ENCODE data around the gene ARHGAP27.
"Not testable (repeated sequence)": the region's sequence is repeated elsewhere in the genome, so short reads cannot be mapped to it uniquely, and the experiment has no call there.

ARHGAP27 gene, protein sequence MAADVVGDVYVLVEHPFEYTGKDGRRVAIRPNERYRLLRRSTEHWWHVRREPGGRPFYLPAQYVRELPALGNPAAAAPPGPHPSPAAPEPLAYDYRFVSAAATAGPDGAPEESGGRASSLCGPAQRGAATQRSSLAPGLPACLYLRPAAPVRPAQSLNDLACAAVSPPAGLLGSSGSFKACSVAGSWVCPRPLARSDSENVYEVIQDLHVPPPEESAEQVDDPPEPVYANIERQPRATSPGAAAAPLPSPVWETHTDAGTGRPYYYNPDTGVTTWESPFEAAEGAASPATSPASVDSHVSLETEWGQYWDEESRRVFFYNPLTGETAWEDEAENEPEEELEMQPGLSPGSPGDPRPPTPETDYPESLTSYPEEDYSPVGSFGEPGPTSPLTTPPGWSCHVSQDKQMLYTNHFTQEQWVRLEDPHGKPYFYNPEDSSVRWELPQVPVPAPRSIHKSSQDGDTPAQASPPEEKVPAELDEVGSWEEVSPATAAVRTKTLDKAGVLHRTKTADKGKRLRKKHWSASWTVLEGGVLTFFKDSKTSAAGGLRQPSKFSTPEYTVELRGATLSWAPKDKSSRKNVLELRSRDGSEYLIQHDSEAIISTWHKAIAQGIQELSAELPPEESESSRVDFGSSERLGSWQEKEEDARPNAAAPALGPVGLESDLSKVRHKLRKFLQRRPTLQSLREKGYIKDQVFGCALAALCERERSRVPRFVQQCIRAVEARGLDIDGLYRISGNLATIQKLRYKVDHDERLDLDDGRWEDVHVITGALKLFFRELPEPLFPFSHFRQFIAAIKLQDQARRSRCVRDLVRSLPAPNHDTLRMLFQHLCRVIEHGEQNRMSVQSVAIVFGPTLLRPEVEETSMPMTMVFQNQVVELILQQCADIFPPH

DNA sequence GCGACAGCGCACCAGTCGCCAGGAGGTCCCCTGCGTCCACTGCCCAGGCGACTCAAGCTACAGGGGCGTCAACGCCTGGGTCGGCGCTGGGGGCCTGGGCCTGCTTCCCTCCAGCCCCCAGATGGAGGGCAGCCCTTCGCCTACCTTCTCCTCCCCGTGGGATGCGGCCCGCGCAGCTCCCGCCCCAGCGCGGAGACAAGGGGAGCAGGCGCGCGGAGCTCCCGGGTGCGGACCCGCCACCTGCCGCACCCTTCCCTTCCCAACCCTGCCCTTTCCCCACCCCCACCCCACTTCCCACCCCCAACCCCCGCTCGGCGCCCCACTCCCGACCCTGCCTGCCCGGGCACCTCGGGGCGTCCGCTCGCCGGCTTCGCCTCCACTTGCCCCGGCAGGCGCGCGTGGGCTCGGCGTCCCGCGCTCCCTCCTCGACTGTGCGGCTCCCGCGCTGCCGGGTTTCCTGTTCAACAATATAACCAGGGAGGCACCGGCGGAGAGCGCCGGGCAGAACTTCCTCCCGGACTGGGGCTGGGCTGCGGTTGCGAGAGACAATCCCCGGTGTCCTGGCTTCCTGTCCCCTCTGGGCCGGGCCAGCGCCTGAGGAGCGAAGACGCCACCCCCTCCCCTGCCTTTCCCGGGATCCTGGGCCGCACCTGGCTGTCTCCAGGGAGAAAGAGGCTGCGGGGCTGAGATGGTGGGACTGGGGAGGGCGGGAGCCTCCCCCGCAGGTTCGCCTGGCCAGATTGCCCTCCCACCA is at the start of gene ARHGAP27:
Gene ARHGAP27, minus strand, starts transcription at position 466 of the 754 bp plus-strand sequence. CDS start 2,591 bp downstream, outside the sequence.
- FAIRE-seq, result no peak

DNA sequence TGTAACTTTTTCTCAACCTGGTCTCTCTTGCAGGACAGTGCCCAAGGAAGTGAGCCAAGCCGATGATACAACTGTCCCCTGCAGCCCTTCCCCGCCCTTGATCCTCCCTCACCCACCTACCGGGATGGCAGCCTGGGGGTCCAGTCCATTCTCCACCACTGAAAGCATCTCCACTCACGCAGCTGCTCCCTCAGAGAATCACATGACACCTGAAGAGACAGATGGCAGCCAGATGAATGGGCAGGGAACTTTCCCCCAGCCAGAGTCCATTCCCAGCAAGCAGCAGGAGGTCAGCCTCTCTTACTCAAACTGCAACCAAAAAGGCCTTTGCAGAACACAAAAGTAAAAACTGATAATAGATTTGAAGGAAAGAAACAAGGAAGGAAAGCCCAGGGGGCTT is 49.6 kb upstream of the ARHGAP27 start:
- FAIRE-seq, result not testable (repeated sequence)

DNA sequence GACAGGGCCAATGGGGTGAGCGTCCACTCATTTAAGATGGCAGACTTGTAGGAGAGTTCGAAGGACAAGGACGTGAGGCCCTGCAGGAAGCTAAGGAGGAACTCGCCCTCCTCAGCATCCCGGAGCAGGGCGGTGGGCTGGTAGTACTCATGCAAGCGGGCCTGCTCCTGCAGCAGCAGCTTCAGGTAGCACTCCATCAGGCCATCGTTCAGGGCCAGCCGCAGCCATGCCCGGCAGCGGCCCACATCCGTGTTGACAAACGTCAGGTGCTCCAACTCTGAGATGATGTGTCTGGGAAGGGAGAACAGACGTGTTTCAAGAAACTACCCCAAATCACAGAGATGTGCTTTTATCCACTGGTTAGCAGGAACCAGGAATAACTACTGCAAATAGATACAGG is 42.8 kb upstream of the ARHGAP27 start:
- FAIRE-seq, result not testable (repeated sequence)

DNA sequence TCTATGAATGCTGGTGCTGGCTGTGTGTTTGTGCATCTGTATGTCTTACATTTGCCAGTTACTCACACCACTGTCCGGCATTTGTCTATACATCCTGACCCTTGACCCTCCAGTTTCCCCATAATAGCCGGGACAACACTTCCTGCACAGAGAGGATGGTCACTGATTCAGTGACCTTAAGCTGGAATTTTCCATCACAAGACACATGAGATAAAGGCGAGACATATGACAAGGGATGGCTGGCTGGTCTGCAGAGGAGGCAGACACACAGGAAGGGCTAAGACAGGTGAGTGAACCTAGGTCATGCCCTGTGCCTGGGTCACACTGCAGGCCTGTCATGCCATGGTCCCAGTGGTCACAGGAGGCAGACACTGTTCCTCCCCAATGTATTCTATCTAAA is 39.6 kb upstream of the ARHGAP27 start:
- not testable (repeated sequence) for FAIRE-seq

DNA sequence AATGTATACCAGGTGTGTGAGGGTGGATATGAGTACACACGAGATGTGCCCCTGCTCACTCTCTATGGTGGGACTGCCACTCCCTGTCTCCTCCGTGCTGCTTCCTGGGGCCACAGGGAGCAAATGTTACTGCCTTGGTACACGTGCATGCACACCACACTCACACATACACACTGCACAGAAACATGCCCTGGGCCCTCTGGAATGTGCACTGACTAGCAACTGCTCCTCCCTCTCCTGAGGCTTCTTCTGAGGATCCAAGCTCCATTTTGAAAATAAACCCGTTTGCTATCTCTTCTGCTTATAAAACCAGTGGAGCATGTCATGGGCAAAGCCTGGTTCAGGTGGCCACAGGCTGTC is 36.5 kb upstream of the ARHGAP27 start:
- FAIRE-seq, result not testable (repeated sequence)

DNA sequence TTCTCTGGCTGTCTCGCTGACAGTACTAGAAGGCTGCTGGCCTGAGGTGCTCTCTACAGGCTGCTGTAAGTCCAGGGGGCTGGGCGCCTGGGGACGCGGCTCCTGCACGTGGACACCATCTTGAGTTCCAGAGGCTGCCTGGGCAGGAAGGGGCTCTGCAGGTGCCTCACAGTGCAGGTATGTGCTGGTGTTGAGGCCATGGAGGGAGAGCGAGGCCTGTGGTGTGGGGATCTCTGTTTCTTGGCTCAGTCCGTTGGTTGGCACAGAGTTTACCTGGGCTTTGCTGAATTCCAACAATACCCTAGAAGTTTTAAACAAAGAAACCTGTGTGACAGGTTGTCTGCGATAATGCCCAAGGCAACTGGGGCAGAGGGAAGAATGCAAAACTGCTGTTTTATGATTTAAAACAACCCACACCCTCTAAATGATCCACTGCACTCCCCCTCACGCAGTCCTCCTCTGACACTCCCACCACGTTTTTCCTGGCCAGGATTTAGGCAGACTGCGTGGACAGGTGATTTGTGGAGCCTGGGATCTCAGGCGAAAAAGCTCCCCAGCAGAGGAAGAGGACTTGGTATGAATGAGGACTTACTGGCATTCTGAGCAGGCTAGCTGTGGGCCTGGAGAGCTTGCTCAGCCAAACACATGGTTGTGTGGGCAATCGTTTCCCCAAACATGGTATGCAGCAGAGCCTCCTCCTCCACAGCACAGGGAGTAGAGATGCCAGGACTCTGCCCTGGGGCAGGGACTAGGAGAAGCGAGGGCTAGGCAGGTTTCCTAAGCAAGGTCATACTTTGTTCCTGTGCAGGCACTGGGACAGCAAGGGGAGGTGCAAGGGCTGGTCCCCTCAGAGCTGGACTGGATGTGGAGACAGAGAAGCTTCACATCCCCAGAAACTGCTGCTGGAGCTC is 35.9 kb upstream of the ARHGAP27 start:
- FAIRE-seq, result not testable (repeated sequence)

DNA sequence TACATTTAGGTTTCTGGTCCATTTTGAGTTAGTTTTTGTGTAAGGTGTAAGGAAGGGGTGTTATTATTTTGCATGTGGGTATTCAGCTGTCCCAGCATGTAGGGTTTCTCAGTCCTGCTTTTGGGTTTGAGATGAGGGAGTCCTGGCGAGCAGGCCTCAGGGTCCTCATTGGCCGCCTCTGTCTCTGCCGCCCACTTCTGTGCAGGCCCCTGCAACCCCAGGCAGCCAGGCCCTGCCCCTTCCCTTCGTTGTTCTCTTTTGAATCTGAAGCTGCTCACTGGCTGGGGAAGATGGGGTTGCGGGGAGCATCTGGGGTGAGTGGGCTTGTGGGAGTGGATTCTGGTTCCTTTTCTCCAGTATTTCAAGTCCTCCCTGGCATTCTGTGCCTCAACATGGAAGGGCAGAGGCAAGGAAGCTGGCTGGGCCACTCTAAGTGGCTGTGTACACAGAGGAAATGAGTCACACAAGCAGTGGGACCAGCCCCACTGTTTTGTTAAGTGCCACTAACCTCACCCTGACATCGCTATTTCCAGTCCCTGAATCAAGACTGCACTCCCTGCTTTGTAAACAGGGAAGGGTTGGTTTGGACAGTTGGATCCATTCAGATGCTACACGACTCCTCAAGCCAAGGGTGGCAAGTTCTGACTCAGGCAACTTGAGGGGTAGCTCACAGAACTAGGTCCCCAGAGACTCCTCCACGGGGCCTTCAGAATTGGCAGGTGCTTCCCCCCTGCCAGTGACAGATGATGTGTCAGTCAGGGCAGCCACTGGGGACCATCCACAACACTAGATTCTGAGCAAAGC is 29.1 kb upstream of the ARHGAP27 start:
- FAIRE-seq, result not testable (repeated sequence)

DNA sequence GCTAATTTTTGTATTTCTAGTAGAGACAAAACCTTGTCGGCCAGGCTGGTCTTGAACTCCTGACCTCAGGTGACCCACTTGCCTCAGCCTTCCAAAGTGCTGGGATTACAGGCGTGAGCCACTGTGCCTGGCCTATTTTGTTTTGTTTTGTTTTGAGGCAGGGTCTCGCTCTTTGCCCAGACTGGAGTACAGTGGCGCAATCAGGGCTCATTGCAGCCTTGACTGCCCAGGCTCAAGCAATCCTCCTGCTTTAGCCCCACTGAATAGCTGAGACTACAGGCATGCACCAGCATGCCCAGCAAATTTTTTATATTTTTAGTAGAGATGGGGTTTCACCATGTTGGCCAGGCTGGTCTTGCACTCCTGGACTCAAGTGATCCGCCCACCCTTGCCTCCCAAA is 27.8 kb upstream of the ARHGAP27 start:
- not testable (repeated sequence) for FAIRE-seq

DNA sequence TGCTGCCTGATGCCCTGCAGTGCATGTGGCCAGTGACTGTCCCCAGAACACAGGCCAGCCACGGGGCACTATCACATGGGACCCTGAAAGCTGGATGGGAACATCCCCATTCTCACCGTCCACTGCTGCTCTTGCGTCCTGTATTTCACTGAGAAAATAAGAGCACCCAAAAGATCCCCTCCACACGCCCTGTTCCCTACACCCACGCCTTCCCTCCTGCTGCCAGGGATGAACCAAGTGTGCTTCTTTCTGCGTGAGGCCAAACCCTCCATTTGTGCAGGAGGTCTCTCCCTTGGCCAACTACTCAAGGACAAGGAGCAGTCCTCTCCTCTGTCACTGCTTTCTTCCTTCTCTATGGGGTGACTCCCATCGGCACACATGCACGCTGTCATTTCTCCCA is 21.7 kb upstream of the ARHGAP27 start:
- not testable (repeated sequence) for FAIRE-seq

DNA sequence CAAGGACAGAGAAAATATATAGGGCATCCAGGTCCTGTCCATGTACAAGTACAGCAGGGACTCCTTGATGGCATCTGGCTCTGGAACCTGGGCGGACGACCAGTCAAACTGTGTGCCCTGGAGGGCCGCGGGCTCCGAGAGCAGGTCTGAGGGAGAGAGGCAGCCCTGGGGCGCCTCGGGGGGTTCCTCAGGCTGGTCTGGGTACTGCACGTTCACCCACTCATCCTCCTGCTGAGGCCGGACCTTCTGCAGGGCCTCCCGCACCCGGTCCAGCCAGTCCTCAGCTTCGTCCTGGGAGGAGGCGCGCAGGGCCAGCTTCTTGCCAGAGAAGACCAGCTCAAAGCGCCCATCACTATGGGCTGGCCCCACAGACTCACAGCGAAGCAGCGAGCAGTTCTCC is 21.1 kb upstream of the ARHGAP27 start:
- FAIRE-seq, result not testable (repeated sequence)

DNA sequence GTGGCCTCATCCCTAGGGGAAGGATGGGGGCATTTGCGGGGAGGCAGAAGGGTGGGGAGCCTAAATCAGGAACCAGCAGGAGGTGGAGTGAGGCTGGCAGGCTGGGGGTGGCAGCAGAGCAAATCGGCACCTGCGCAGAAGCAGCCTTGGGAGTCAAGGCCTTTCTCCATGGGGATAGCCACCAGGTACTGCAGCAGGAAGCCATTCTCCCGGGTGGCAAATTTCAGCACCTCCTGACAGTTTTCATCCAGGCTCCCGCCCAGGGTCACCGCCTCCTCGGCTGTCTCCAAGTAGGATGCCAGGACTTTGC is 20.5 kb upstream of the ARHGAP27 start:
- not testable (repeated sequence) for FAIRE-seq

DNA sequence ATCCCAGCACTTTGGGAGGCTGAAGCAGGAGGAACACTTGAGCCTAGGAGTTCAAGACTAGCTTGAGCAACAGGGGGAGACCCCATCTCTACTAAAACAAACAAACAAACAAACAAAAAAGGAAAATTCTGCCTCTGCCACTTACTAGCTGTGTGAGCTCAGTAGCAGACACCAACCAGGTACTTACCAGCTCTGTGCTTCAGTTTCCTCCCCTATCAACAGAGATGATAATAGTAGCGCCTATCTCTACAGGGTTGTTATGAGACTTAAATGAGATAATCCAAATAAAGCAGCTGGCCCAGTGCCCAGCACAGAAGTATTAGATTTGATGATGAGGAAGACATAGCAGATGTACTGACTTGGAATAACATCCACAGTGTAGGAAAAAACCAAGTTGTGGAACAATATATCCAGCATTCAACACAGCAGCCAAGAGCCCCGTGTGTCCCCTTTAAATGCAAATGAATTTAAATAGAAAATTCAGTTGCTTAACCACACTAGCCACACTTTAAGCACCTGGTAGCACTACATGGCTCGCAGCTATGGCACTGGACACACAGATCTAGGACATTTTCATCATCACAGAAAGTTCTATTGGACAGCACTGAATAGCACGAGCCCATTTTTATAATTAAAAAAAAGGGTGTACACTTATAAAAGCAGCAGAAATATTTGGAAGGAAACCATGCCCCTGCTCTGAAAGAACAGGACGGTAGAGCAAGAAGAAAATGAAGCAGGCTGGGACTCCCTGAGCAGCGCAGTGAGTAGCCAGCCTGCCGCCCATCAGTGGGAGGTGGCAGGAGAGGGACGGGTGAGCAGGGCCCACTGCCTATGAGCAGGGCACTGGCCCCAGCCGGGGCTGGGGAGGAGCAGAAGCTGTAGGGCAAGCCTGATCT is 19.9 kb upstream of the ARHGAP27 start:
- not testable (repeated sequence) for FAIRE-seq

DNA sequence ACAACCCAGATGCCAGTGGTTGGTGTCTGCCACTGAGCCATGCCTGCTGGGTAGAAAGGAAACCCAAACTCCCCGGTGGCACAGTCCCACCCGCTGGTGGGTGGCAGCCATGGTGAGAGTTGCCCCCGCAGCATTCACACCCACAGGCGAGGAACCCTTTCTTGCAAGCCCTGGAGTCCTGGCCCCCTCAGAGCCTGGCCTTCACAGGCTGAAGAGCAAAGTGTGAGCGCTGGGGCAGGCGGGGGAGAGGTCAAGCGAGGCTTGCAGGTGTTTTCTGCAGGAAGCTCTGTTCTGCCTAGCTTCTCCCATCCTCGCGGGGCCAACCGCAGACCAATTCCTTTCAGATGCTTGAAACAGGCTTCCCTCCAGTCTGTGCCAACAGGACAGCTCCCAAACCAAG is 19.0 kb upstream of the ARHGAP27 start:
- not testable (repeated sequence) for FAIRE-seq

DNA sequence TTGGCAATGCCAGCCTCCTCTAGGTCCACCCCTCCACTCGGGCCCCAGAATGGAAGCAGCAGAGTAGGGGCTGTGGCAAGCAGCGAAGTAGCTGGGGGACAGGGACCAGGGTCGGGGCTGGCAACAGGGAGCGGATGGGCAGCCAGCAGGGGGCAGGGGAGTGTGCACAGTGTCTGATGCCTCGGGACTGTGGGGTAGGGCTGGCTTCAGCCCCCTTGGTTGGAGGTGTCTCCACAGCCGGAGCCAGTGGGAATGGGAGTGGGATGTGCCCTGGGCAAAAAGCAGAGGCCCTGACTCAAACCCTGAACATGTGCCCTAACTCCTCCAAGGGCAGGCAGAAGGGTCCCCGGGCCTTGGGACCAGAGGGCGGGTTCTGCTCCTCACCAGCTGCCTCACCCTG is 18.5 kb upstream of the ARHGAP27 start:
- no peak for FAIRE-seq

DNA sequence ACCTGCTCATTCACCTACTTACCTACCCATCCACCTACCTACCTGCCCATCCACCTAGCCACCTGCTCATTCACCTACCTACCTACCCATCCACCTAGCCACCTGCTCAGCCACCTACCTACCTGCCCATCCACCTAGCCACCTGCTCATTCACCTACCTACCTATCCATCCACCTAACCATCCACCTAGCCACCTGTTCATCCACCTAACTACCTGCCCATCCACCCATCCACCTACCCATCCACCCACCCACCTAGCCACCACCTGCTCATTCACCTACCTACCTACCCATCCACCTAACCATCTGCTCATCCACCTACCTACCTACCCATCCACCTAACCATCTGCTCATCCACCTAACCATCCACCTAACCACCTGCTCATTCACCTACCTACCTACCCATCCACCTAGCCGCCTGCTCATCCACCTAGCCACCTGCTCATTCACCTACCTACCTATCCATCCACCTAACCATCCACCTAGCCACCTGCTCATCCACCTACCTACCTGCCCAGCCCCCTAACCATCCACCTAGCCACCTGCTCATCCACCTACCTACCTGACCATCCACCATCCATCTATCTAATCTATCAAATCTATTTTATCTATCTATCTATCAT is 17.1 kb upstream of the ARHGAP27 start:
- FAIRE-seq, result not testable (repeated sequence)

DNA sequence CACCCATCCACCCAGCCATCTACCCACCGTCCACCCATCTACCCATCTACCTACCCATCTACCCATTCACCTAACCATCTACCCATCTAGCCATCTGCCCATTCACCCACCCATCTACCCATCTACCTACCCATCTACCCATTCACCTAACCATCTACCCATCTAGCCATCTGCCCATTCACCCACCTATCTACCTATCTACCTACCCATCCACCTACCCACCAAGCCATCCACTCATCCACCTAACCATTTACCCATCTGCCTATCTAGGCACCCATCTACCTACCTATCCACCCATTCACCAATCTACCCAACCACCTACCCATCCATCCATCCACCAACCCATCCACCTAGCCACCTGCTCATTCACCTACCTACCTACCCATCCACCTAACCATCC is 16.6 kb upstream of the ARHGAP27 start:
- not testable (repeated sequence) for FAIRE-seq

DNA sequence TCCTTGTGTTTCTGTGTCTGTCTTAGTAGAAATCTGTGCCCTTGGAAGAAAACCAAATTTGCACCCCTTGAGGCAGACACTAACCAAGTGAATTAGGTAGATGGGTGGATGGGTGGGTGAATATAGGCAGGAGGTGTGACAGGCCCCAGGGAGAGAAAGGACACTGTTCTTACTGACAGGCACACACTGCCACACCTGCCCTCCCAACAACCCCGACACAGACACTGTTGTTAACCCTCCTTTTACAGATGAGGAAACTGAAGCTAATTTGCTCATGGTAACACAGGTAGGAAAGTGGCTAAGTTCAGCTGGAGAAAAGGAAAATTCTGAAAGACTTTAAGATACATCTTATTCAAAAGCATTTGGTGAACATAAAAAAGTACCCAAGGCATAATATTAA is 15.8 kb upstream of the ARHGAP27 start:
- FAIRE-seq, result not testable (repeated sequence)

DNA sequence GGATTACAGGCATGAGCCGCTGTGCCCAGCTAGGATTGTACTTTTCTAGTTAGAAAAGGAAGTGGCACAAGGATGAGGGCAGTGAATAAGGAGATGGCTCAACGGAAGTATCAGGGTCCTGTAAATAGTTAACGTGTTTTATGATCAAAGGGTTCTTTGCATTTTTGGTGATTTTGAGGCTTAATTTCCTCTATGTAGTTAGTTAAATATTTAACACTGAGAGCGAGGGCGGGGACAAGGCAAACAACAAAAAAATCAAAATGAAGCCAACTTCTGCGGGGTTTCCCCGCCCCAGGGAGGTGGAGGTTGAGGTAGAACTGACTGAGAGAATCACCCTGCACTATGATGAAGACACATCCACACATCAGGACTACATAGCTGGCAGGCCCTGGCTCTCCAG is 15.4 kb upstream of the ARHGAP27 start:
- FAIRE-seq, result not testable (repeated sequence)

DNA sequence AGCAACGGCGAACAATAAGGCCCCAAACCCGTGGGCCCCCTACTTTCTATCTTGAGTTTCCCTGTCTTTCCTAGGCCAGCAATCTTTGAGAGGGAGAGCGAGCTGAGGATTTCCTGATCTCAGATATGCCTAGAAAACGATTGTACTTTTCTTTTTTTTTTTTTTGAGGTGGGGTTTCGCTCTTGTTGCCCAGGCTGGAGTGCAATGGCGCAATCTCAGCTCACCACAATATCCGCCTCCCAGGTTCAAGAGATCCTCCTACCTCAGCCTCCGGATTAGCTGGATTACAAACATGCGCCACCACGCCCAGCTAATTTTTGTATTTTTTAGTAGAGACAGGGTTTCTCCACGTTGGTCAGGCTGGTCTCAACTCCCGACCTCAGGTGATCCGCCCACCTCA is 15.0 kb upstream of the ARHGAP27 start:
- not testable (repeated sequence) for FAIRE-seq
